Naive thymus-derived CD8-positive, alpha-beta T cell (primary cell): ENCODE results near the gene IL33. TPM values are rescaled to one million over a fixed set of nuclear protein-coding genes. Genes with fewer than 3 reads are reported as not detected.

Source experiments
- ATAC-seq, 2 donors: fragments of 150-1000 bp; cut with Tn5 transposase in 1 of 2; sonication (Bioruptor Pico), chemical (Tn5 transposase) in 1 of 2; 1 replicate in 1 of 2; 2 replicates in 1 of 2; pipeline ENCODE4 v1.10.0; 2021; ENCODE audit warnings: mild to moderate bottlenecking in 2 of 2, moderate library complexity in 2 of 2
- POLR2A ChIA-PET: fragments of 350-600 bp; sonication (Branson Sonifier 250); formaldehyde crosslinking; loops from one replicate; lab custom pipeline; 2021; ENCODE audit warnings: antibody characterized with exemption; lab: Charles Lee
- DNase-seq, 10 donors: peaks; one replicate each; pipeline versions ENCODE4 v3.0.0 to v3.0.0-alpha.2; 2020 to 2022
- H3K27ac Mint-ChIP-seq, 10 donors: one replicate each; pipeline ENCODE4 v1.8.0; 2020 to 2022; ENCODE audit warnings: mild to moderate bottlenecking in 10 of 10, mixed read lengths in 10 of 10, moderate library complexity in 4 of 10, inconsistent platforms in 1 of 10
- H3K27me3 Mint-ChIP-seq, 5 donors: one replicate each; pipeline ENCODE4 v1.8.0; 2021 to 2022; ENCODE audit warnings: mixed read lengths in 5 of 5
- H3K36me3 Mint-ChIP-seq, 3 donors: one replicate each; pipeline ENCODE4 v1.8.0; 2020 to 2022; ENCODE audit warnings: mixed read lengths in 3 of 3, mild to moderate bottlenecking in 2 of 3, inconsistent platforms in 1 of 3
- H3K4me1 Mint-ChIP-seq, 4 donors: one replicate each; pipeline ENCODE4 v1.8.0; 2021 to 2022; ENCODE audit warnings: mixed read lengths in 4 of 4
- H3K4me3 Mint-ChIP-seq, 10 donors: one replicate each; pipeline ENCODE4 v1.8.0; 2020 to 2022; ENCODE audit warnings: mild to moderate bottlenecking in 10 of 10, mixed read lengths in 10 of 10, moderate library complexity in 6 of 10, inconsistent platforms in 1 of 10
- H3K9me3 Mint-ChIP-seq, 9 donors: one replicate each; pipeline ENCODE4 v1.8.0; 2020 to 2022; ENCODE audit warnings: mixed read lengths in 9 of 9, mild to moderate bottlenecking in 3 of 9, inconsistent platforms in 1 of 9, moderate library complexity in 1 of 9
- polyA plus RNA-seq, 3 donors: library from polyadenylated mRNA; unstranded; fragments of 300-500 nt; fragmentation: Illumina TruSeq; gene quantifications; one replicate each; pipeline ENCODE4 v1.2.3, GENCODE V29; 2021
- total RNA-seq, 8 experiments: library from RNA in 2 of 8; stranded (reverse) in 2 of 8; gene quantifications; one replicate each; pipeline ENCODE4 v1.2.3 and lab custom pipeline; 2021 to 2026

The IL33 gene
- total and polyA plus RNA-seq, 5 experiments from 2014 or later, result not detected

GRCh38 chr9:6219981-6220380, 4.4 kb downstream of the IL33 start:
- H3K4me1 Mint-ChIP-seq, result no peaks in the 10 kb centered on the region
- H3K27ac Mint-ChIP-seq, result peak overlapping the region in 1 of 10 donors; percentile 4
- ATAC-seq, result no peak
- no peaks in the 10 kb centered on the region for H3K9me3 Mint-ChIP-seq
- H3K4me3 Mint-ChIP-seq, result no peak overlapping the region
- H3K36me3 Mint-ChIP-seq, result no peaks in the 10 kb centered on the region
- peaks cover 4 to 36% (median 14%) of the 10 kb centered on the region in 5 donors for H3K27me3 Mint-ChIP-seq
- POLR2A ChIA-PET, result no interaction called here
- DNase-seq, result no peak

- no peak for DNase-seq
- Mint-ChIP-seq H3K9me3 (no peaks in the 10 kb centered on the region), H3K27ac (no peak overlapping the region), H3K27me3 (peaks cover 8 to 48% (median 11%) of the 10 kb centered on the region in 5 donors), H3K36me3 (no peaks in the 10 kb centered on the region), H3K4me3 (no peak overlapping the region), H3K4me1 (no peaks in the 10 kb centered on the region)
- no peak for ATAC-seq
- POLR2A ChIA-PET, result no interaction called here
Observed at GRCh38 chr9:6224393-6225154, 9.0 kb downstream of the IL33 start.

GRCh38 chr9:6226696-6227095, 11.1 kb downstream of the IL33 start:
- no peak overlapping the region for H3K27ac Mint-ChIP-seq
- no peak for DNase-seq
- H3K36me3 Mint-ChIP-seq, result no peaks in the 10 kb centered on the region
- no peak overlapping the region for H3K4me3 Mint-ChIP-seq
- no peaks in the 10 kb centered on the region for H3K4me1 Mint-ChIP-seq
- H3K9me3 Mint-ChIP-seq, result no peaks in the 10 kb centered on the region
- peaks cover 7 to 38% (median 10%) of the 10 kb centered on the region in 5 donors for H3K27me3 Mint-ChIP-seq
- ATAC-seq, result no peak
- POLR2A ChIA-PET, result no interaction called here

GRCh38 chr9:6229186-6229585, 13.6 kb downstream of the IL33 start:
- Mint-ChIP-seq H3K4me3 (no peak overlapping the region), H3K4me1 (no peaks in the 10 kb centered on the region), H3K27ac (no peak overlapping the region), H3K36me3 (no peaks in the 10 kb centered on the region), H3K27me3 (peaks cover 7 to 36% (median 10%) of the 10 kb centered on the region in 5 donors), H3K9me3 (no peaks in the 10 kb centered on the region)
- POLR2A ChIA-PET, result no interaction called here
- DNase-seq, result no peak
- no peak for ATAC-seq

DNA sequence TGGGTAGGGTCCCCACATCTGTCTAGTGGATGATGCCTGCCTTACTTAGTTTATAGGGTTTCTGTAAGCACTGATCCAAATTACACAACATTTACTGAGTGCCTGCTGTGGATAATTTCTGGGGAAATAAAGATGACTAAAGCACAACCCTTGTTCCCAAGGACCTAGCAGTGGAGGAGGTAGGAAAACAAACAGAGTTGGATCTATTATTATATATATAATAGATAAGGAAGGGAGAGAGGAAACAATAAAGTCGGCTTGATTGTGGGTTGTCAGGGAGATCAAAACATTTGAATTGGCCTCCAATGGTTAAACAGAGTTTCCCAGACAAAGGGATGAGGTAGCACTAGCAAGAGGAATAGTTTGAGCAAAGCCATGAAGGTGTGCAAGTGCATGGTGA, 14.0 kb downstream of the IL33 start:
- DNase-seq (no peak), ATAC-seq (no peak)
- H3K4me1 Mint-ChIP-seq, result no peaks in the 10 kb centered on the region
- no peak overlapping the region for H3K4me3 Mint-ChIP-seq
- H3K36me3 Mint-ChIP-seq, result no peaks in the 10 kb centered on the region
- peaks cover 7 to 32% (median 10%) of the 10 kb centered on the region in 5 donors for H3K27me3 Mint-ChIP-seq
- H3K9me3 Mint-ChIP-seq, result no peaks in the 10 kb centered on the region
- POLR2A ChIA-PET, result no interaction called here
- H3K27ac Mint-ChIP-seq, result no peak overlapping the region

- H3K9me3 Mint-ChIP-seq, result no peaks in the 10 kb centered on the region
- H3K4me3 Mint-ChIP-seq, result no peak overlapping the region
- H3K27me3 Mint-ChIP-seq, result peaks cover 5 to 26% (median 10%) of the 10 kb centered on the region in 5 donors
- ATAC-seq (no peak), DNase-seq (no peak)
- H3K36me3 Mint-ChIP-seq, result no peaks in the 10 kb centered on the region
- no peak overlapping the region for H3K27ac Mint-ChIP-seq
- H3K4me1 Mint-ChIP-seq, result no peaks in the 10 kb centered on the region
- POLR2A ChIA-PET, result no interaction called here
Observed at GRCh38 chr9:6230037-6230780, 14.6 kb downstream of the IL33 start.

GRCh38 chr9:6232336-6232945, 16.8 kb downstream of the IL33 start:
- ATAC-seq, result no peak
- no peaks in the 10 kb centered on the region for H3K36me3 Mint-ChIP-seq

DNA sequence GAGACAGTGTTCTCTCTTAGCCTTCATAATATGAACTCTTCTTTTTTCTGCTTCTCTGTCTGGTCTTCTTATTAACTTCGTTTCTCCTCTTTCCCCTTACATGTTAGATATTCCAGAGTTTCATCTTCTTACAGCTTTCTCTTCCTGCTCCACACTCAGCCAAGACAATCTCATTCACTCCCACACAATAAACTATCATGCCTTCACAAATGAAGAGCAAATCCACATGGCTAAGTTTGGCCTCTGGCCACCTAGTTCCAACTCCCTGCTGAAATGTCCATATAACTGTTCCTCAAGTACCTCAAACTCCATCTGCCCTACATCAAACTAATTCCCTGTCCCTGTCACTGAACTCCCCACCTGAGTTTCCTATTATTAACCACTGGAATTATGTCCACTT, 18.4 kb downstream of the IL33 start:
- DNase-seq, result no peak
- no peak for ATAC-seq
- Mint-ChIP-seq H3K27ac (no peak overlapping the region), H3K36me3 (no peaks in the 10 kb centered on the region), H3K27me3 (peaks cover 0 to 3% (median 0%) of the 10 kb centered on the region in 5 donors), H3K4me3 (no peak overlapping the region), H3K4me1 (no peaks in the 10 kb centered on the region), H3K9me3 (no peaks in the 10 kb centered on the region)
- POLR2A ChIA-PET, result no interaction called here

More at GRCh38 chr9:6232336-6232945, 16.8 kb downstream of the IL33 start:
- Mint-ChIP-seq H3K4me3 (no peak overlapping the region), H3K9me3 (no peaks in the 10 kb centered on the region), H3K4me1 (no peaks in the 10 kb centered on the region), H3K27ac (no peak overlapping the region), H3K27me3 (peaks cover 0 to 5% (median 2%) of the 10 kb centered on the region in 5 donors)
- POLR2A ChIA-PET, result no interaction called here
- DNase-seq, result no peak

- Mint-ChIP-seq H3K4me1 (no peaks in the 10 kb centered on the region), H3K36me3 (no peaks in the 10 kb centered on the region), H3K27ac (no peak overlapping the region), H3K27me3 (peaks cover 0 to 8% (median 6%) of the 10 kb centered on the region in 5 donors), H3K4me3 (no peak overlapping the region), H3K9me3 (peaks cover 0 to 3% (median 0%) of the 10 kb centered on the region in 9 donors)
- no peak for ATAC-seq
- POLR2A ChIA-PET, result no interaction called here
- DNase-seq, result no peak
Observed at GRCh38 chr9:6237267-6237666, 21.7 kb downstream of the IL33 start.

DNA sequence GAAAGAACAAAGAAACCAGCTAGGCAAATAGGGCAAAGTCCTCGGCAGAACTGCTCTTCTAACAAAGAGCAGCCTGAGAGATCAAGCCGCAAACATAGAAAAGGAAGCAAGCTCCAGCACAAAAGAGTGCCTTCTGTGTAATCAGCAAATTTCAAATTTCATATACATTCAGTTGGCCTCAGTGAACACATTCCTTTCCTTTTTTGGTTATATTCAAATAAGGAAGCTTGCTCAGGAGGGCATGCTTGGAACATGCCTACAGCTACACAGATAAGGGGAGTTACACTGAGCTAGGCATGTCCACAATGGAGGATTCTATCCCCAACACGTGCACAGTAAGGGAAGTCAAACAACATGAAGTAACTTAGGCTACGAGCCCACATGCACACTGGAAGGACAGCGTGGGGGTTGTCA, 23.4 kb downstream of the IL33 start:
- Mint-ChIP-seq H3K9me3 (peaks cover 0 to 3% (median 0%) of the 10 kb centered on the region in 9 donors), H3K27ac (no peak overlapping the region), H3K36me3 (no peaks in the 10 kb centered on the region), H3K27me3 (peaks cover 0 to 10% (median 6%) of the 10 kb centered on the region in 5 donors), H3K4me1 (no peaks in the 10 kb centered on the region), H3K4me3 (no peak overlapping the region)
- ATAC-seq, result no peak
- POLR2A ChIA-PET, result no interaction called here
- no peak for DNase-seq

DNA sequence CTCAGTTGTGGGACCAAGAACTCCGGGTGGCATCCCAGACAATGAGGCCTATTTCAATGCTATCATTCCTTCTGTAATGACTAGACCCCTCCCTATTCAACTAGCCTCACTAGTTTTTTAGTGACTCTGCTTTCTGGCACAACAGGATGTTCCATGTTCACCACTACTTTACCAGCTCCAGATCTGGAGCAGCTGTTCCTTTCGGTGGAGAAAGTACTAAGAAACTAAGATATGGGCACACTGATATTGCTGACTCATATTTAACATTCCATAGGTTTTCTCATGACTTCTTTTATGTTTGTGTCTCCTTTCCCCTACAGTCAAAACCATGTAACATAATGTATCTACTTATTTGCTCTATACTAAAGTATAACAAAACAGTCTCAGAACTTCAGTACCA, 24.1 kb downstream of the IL33 start:
- Mint-ChIP-seq H3K36me3 (no peaks in the 10 kb centered on the region), H3K27ac (no peak overlapping the region), H3K4me1 (no peaks in the 10 kb centered on the region), H3K4me3 (no peak overlapping the region), H3K27me3 (peaks cover 3 to 12% (median 8%) of the 10 kb centered on the region in 5 donors), H3K9me3 (peaks cover 0 to 3% (median 0%) of the 10 kb centered on the region in 9 donors)
- ATAC-seq (no peak), DNase-seq (no peak)
- POLR2A ChIA-PET, result no interaction called here

- no peak for ATAC-seq
- no peak overlapping the region for H3K4me3 Mint-ChIP-seq
Observed at GRCh38 chr9:6243746-6244145, 28.1 kb downstream of the IL33 start.

GRCh38 chr9:6247266-6247665, 31.7 kb downstream of the IL33 start:
- ATAC-seq, result no peak
- POLR2A ChIA-PET, result no interaction called here
- Mint-ChIP-seq H3K27ac (no peak overlapping the region), H3K4me3 (no peak overlapping the region), H3K36me3 (no peaks in the 10 kb centered on the region), H3K9me3 (peaks cover 0 to 2% (median 0%) of the 10 kb centered on the region in 9 donors), H3K27me3 (peaks cover 6 to 14% (median 10%) of the 10 kb centered on the region in 5 donors), H3K4me1 (no peaks in the 10 kb centered on the region)
- DNase-seq, result no peak

More at GRCh38 chr9:6243746-6244145, 28.1 kb downstream of the IL33 start:
- H3K27me3 Mint-ChIP-seq, result peaks cover 8 to 19% (median 14%) of the 10 kb centered on the region in 5 donors
- POLR2A ChIA-PET, result no interaction called here
- no peaks in the 10 kb centered on the region for H3K36me3 Mint-ChIP-seq
- H3K9me3 Mint-ChIP-seq, result peaks cover 0 to 3% (median 0%) of the 10 kb centered on the region in 9 donors
- H3K4me1 Mint-ChIP-seq, result no peaks in the 10 kb centered on the region
- no peak for DNase-seq
- H3K27ac Mint-ChIP-seq, result no peak overlapping the region
